ENCODE measurements around the gene XRCC4. TPM values are rescaled to one million over a fixed set of nuclear protein-coding genes. Genes with fewer than 3 reads are reported as not detected.

XRCC4 gene
- total RNA-seq, 1 experiment from 2014 or later: 24.6 TPM

- no TSS peak for BruUV-seq (replicated peaks)
- ChIA-PET CTCF (no interaction called here), POLR2A (no interaction called here)
These were observed 300.0 kb downstream of the XRCC4 start for GRCh38 chr5:83377131-83377865.

More at GRCh38 chr5:83377131-83377865, 300.0 kb downstream of the XRCC4 start:
- Histone ChIP-seq H3K9me2 (ENCODE audit: insufficient read depth) (no peaks in the 10 kb centered on the region), H2AFZ (ENCODE audit: low read depth, low read length, poor library complexity, severe bottlenecking) (no peak overlapping the region), H3K9ac (ENCODE audit: low read length) (no peak overlapping the region), H4K20me1 (ENCODE audit: insufficient read depth) (no peaks in the 10 kb centered on the region), H3K4me3 (replicated peaks in 1 of 2; ENCODE audit: low read depth in 1 of 2, low read length in 2 of 2) (no peak overlapping the region), H3K79me2 (ENCODE audit: insufficient read depth, low read length) (no peaks in the 10 kb centered on the region), H3K4me2 (ENCODE audit: low read length) (no peak overlapping the region), H3K27me3 (ENCODE audit: insufficient read depth, low read length) (no peaks in the 10 kb centered on the region), H3K9me3 (ENCODE audit: control insufficient read depth in 1 of 2, insufficient read depth in 1 of 2, low read depth in 1 of 2, low read length in 2 of 2) (no peaks in the 10 kb centered on the region), H3K36me3 (ENCODE audit: control insufficient read depth in 1 of 2, insufficient read depth in 2 of 2, low read length in 2 of 2) (no peaks in the 10 kb centered on the region), H3K27ac (ENCODE audit: low read depth, low read length) (no peak overlapping the region), H3K4me1 (ENCODE audit: control insufficient read depth in 1 of 2, insufficient read depth in 2 of 2, low read length in 2 of 2) (no peaks in the 10 kb centered on the region)
- intact Hi-C loops (cut with micrococcal nuclease): no loop called here
- RAD21 ChIA-PET (ENCODE audit: low non-redundant PET in 1 of 2, low total read pairs in 2 of 2, uncharacterized antibody in 2 of 2, unreplicated experiment in 2 of 2): no interaction called here
- DNase-seq (ENCODE audit: low read depth, low spot score) (no peak), ATAC-seq (no peak)
- no peak for TF ChIP-seq EZH2phosphoT487 (IDR thresholded peaks at IDR 0.05; ENCODE audit: borderline replicate concordance)
- no peak for TF ChIP-seq YY1 (IDR thresholded peaks at IDR 0.05; ENCODE audit: extremely low read depth, insufficient replicate concordance, low read depth, low read length)
- TF ChIP-seq JUND (IDR thresholded peaks at IDR 0.05): no peak
- TF ChIP-seq ATF3 (IDR thresholded peaks at IDR 0.05): no peak
- TF ChIP-seq CEBPB (IDR thresholded peaks at IDR 0.05; ENCODE audit: low read depth): no peak
- no peak for TF ChIP-seq REST (IDR thresholded peaks at IDR 0.05; ENCODE audit: low read depth)
- TF ChIP-seq EGR1 (IDR thresholded peaks at IDR 0.05; ENCODE audit: low read depth): no peak
- TF ChIP-seq TCF7L2 (IDR thresholded peaks at IDR 0.05; ENCODE audit: borderline replicate concordance, extremely low read depth, insufficient read depth, insufficient read length): no peak
- TF ChIP-seq EZH2 (IDR thresholded peaks at IDR 0.05): no peak
- no peak for TF ChIP-seq ZFX (IDR thresholded peaks at IDR 0.05)
- no peak for TF ChIP-seq ELF1 (IDR thresholded peaks at IDR 0.05; ENCODE audit: borderline replicate concordance, low read depth)
- TF ChIP-seq ZBTB33 (IDR thresholded peaks at IDR 0.05; ENCODE audit: extremely low read depth, insufficient replicate concordance, low read length): no peak
- no peak for TF ChIP-seq POLR2AphosphoS5 (IDR thresholded peaks at IDR 0.05; ENCODE audit: low read depth, low read length)
- no peak for TF ChIP-seq RAD21 (IDR thresholded peaks at IDR 0.05; ENCODE audit: low read depth)
- no peak for TF ChIP-seq FOSL1 (IDR thresholded peaks at IDR 0.05; ENCODE audit: low read depth)
